ENCODE measurements around the gene PMIS2. TPM values are rescaled to one million over a fixed set of nuclear protein-coding genes. Genes with fewer than 3 reads are reported as not detected.

PMIS2 gene
- total RNA-seq, 1 experiment from 2014 or later: not detected

DNA sequence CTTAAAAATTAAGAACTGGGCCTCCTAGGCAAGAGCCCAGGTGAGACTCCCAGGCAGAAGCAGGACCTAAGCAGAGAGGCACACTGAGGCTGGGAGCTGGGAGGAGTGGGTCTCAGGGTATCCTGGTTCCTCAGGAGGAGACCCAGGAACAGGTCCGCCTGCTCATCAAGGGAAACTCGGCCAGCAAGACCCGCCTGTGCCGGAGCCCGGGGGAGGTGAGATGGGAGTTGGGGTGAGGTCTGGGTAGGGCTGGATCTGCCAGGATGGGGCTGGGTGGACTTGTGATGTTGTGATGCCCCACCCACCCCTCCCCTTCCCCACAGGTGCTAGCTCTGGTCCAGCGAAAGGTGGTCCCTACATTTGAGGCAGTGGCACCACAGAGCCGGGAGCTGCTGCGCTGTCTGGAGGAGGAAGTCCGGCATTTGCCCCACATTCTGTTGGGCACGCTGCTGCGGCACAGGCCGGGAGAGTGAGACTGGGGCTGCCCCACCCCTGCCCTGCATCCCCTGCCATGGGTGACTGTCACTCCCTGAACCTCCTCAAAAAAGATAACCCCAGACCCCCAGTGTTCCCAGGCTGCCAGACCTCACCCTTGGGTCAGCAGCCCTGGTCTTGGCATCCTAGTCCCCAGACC lies 33.4 kb downstream of the PMIS2 start:
- no peaks in the 10 kb centered on the region for H3K9me3 ChIP-seq (ENCODE audit: control insufficient read depth, insufficient read depth, low read depth, low read length)
- no peaks in the 10 kb centered on the region for H3K4me1 ChIP-seq (ENCODE audit: control insufficient read depth, insufficient read depth, low read length)
- in situ Hi-C loops (cut with HindIII; ENCODE audit: low pct_unique_long_range_greater_than_20kb, low sequenced_read_pairs) (no loop called here), intact Hi-C loops (cut with micrococcal nuclease; ENCODE audit: unreplicated experiment) (no loop called here)
- no TSS peak for BruUV-seq (replicated peaks)
- H3K27me3 ChIP-seq (ENCODE audit: control insufficient read depth, insufficient read depth, low read length): no peaks in the 10 kb centered on the region
- no peaks in the 10 kb centered on the region for H3K36me3 ChIP-seq (ENCODE audit: control insufficient read depth, insufficient read depth, low read length)
- TF ChIP-seq TCF7L2 (IDR thresholded peaks at IDR 0.05; ENCODE audit: low read depth, low read length): no peak
- TF ChIP-seq, protein P1, sequence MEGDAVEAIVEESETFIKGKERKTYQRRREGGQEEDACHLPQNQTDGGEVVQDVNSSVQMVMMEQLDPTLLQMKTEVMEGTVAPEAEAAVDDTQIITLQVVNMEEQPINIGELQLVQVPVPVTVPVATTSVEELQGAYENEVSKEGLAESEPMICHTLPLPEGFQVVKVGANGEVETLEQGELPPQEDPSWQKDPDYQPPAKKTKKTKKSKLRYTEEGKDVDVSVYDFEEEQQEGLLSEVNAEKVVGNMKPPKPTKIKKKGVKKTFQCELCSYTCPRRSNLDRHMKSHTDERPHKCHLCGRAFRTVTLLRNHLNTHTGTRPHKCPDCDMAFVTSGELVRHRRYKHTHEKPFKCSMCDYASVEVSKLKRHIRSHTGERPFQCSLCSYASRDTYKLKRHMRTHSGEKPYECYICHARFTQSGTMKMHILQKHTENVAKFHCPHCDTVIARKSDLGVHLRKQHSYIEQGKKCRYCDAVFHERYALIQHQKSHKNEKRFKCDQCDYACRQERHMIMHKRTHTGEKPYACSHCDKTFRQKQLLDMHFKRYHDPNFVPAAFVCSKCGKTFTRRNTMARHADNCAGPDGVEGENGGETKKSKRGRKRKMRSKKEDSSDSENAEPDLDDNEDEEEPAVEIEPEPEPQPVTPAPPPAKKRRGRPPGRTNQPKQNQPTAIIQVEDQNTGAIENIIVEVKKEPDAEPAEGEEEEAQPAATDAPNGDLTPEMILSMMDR (IDR thresholded peaks at IDR 0.05): no peak
- TF ChIP-seq, protein P2, sequence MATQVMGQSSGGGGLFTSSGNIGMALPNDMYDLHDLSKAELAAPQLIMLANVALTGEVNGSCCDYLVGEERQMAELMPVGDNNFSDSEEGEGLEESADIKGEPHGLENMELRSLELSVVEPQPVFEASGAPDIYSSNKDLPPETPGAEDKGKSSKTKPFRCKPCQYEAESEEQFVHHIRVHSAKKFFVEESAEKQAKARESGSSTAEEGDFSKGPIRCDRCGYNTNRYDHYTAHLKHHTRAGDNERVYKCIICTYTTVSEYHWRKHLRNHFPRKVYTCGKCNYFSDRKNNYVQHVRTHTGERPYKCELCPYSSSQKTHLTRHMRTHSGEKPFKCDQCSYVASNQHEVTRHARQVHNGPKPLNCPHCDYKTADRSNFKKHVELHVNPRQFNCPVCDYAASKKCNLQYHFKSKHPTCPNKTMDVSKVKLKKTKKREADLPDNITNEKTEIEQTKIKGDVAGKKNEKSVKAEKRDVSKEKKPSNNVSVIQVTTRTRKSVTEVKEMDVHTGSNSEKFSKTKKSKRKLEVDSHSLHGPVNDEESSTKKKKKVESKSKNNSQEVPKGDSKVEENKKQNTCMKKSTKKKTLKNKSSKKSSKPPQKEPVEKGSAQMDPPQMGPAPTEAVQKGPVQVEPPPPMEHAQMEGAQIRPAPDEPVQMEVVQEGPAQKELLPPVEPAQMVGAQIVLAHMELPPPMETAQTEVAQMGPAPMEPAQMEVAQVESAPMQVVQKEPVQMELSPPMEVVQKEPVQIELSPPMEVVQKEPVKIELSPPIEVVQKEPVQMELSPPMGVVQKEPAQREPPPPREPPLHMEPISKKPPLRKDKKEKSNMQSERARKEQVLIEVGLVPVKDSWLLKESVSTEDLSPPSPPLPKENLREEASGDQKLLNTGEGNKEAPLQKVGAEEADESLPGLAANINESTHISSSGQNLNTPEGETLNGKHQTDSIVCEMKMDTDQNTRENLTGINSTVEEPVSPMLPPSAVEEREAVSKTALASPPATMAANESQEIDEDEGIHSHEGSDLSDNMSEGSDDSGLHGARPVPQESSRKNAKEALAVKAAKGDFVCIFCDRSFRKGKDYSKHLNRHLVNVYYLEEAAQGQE (IDR thresholded peaks at IDR 0.05; ENCODE audit: insufficient read depth in 1 of 2, low read depth in 2 of 2, low read length in 1 of 2): no peak
- no peak for TF ChIP-seq POLR2AphosphoS5 (IDR thresholded peaks at IDR 0.05; ENCODE audit: low read depth, low read length)
- TF ChIP-seq SIN3A (IDR thresholded peaks at IDR 0.05; ENCODE audit: borderline replicate concordance, insufficient read depth, low read depth, low read length): no peak
- ATAC-seq (no peak), DNase-seq (ENCODE audit: low read depth, low spot score) (no peak)
- ChIA-PET CTCF (interaction anchor here (0.9 kb wide), 1 partner anchor 64 kb away, joined by 4 read pairs; no protein-coding TSS in a partner anchor), POLR2A (no interaction called here)
- no peak overlapping the region for H3K4me3 ChIP-seq (ENCODE audit: low read depth in 2 of 2, low read length in 2 of 2)
- no peak overlapping the region for H3K27ac ChIP-seq (ENCODE audit: low read length)

DNA sequence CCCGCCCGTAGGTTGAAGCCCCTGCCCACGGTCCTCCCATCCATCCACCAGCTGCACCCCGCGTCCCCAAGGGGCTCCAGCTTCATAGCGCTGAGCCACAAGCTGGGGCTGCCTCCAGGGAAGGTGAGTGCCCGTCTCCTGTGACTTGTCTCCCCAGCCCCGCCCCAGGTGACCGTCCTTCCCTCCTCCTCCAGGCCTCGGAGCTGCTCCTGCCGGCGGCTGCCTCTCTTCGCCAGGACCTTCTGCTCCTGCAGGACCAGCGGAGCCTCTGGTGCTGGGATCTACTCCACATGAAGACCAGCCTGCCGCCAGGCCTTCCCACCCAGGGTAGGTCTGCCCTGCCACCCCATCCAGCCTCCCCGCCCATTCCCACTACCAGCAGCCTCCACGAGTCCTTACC lies 34.0 kb downstream of the PMIS2 start:
- H3K4me1 ChIP-seq (ENCODE audit: control insufficient read depth, insufficient read depth, low read length): no peaks in the 10 kb centered on the region
- in situ Hi-C loops (cut with HindIII; ENCODE audit: low pct_unique_long_range_greater_than_20kb, low sequenced_read_pairs) (no loop called here), intact Hi-C loops (cut with micrococcal nuclease; ENCODE audit: unreplicated experiment) (no loop called here)
- no peak overlapping the region for H3K4me3 ChIP-seq (ENCODE audit: low read depth in 2 of 2, low read length in 2 of 2)
- no peaks in the 10 kb centered on the region for H3K27me3 ChIP-seq (ENCODE audit: control insufficient read depth, insufficient read depth, low read length)
- no peaks in the 10 kb centered on the region for H3K9me3 ChIP-seq (ENCODE audit: control insufficient read depth, insufficient read depth, low read depth, low read length)
- DNase-seq (ENCODE audit: low read depth, low spot score) (no peak), ATAC-seq (no peak)
- no peak overlapping the region for H3K27ac ChIP-seq (ENCODE audit: low read length)
- BruUV-seq (replicated peaks): no TSS peak
- CTCF ChIA-PET: interaction anchor here (0.9 kb wide), 1 partner anchor 65 kb away, joined by 4 read pairs; no protein-coding TSS in a partner anchor
- no peak for TF ChIP-seq TCF7L2 (IDR thresholded peaks at IDR 0.05; ENCODE audit: low read depth, low read length)
- TF ChIP-seq, protein P2 (IDR thresholded peaks at IDR 0.05; ENCODE audit: insufficient read depth in 1 of 2, low read depth in 2 of 2, low read length in 1 of 2): no peak
- no peak for TF ChIP-seq POLR2AphosphoS5 (IDR thresholded peaks at IDR 0.05; ENCODE audit: low read depth, low read length)
- TF ChIP-seq, protein P1 (IDR thresholded peaks at IDR 0.05): no peak
- no peak for TF ChIP-seq SIN3A (IDR thresholded peaks at IDR 0.05; ENCODE audit: borderline replicate concordance, insufficient read depth, low read depth, low read length)
- POLR2A ChIA-PET: no interaction called here
- H3K36me3 ChIP-seq (ENCODE audit: control insufficient read depth, insufficient read depth, low read length): no peaks in the 10 kb centered on the region

Data from Panc1 (cell line).